ENCODE measurements around the gene MYH7.

Gene MYH7

GRCh38 chr14:23365732-23366425 lies 69.6 kb downstream of the MYH7 start:
- no peak for DNase-seq

GRCh38 chr14:23365036-23365731 lies 70.3 kb downstream of the MYH7 start, which contains the start of gene EFS:
EFS (minus strand) TSS chr14:23365172; CDS start chr14:23365025, 147 bp downstream.
- no peak for DNase-seq

- DNase-seq = no peak
These were observed 71.1 kb downstream of the MYH7 start for GRCh38 chr14:23364164-23365035.
